ENCODE results near the gene PDCD1LG2. TPM values are rescaled to one million over a fixed set of nuclear protein-coding genes. Genes with fewer than 3 reads are reported as not detected.
A peak's percentile ranks its signal among the peaks of the same experiment; 100 is the strongest.

The PDCD1LG2 gene
- total and polyA plus RNA-seq, 12 donors = 0.51 to 8.6 (median 1.3) TPM

GRCh38 chr9:5556101-5556705, 45.9 kb downstream of the PDCD1LG2 start:
- WGBS, 2 donors = 87 to 92% methylated on average over 5 of the region's 5 CpGs
- H3K27ac ChIP-seq = peak overlapping the region in 2 of 10 donors; percentile 58 to 79
- no peak for TF ChIP-seq CTCF (IDR thresholded peaks at IDR 0.05)

GRCh38 chr9:5557606-5558587, 47.6 kb downstream of the PDCD1LG2 start:
- DNase-seq = peak in 1 of 2 donors; percentile 11
- Histone ChIP-seq H3K9me3 (peaks cover 0 to 5% (median 0%) of the 10 kb centered on the region in 11 donors), H3K4me1 (peaks cover 5 to 63% (median 18%) of the 10 kb centered on the region in 9 donors), H3K27me3 (no peaks in the 10 kb centered on the region), H3K27ac (peak overlapping the region in 9 of 10 donors; percentile 23 to 79 (median 45)), H3K4me3 (no peak overlapping the region), H3K36me3 (no peaks in the 10 kb centered on the region)
- WGBS, 2 donors = 20 to 30% methylated on average over 7 of the region's 7 CpGs
- TF ChIP-seq CTCF (IDR thresholded peaks at IDR 0.05) = no peak
- ATAC-seq = peak; percentile 63 to 79 (median 72)
- intact Hi-C loops (cut with DNase I) = loop anchor here in 1 of 10 donors (5.0 kb wide), 1 partner anchor 56 kb away; no protein-coding TSS in a partner anchor

More at GRCh38 chr9:5556101-5556705, 45.9 kb downstream of the PDCD1LG2 start:
- H3K36me3 ChIP-seq = no peaks in the 10 kb centered on the region
- no peaks in the 10 kb centered on the region for H3K9me3 ChIP-seq
- DNase-seq = no peak
- H3K4me1 ChIP-seq = peaks cover 5 to 59% (median 18%) of the 10 kb centered on the region in 9 donors
- H3K27me3 ChIP-seq = no peaks in the 10 kb centered on the region
- H3K4me3 ChIP-seq = no peak overlapping the region
- no peak for ATAC-seq
- intact Hi-C loops (cut with DNase I) = loop anchor here in 1 of 10 donors (5.0 kb wide), 1 partner anchor 54 kb away; no protein-coding TSS in a partner anchor

- DNase-seq (no peak), ATAC-seq (no peak)
- Histone ChIP-seq H3K9me3 (peaks cover 0 to 5% (median 0%) of the 10 kb centered on the region in 11 donors), H3K36me3 (no peaks in the 10 kb centered on the region), H3K4me3 (no peak overlapping the region), H3K27ac (peak overlapping the region in 1 of 10 donors; percentile 79), H3K4me1 (peaks cover 5 to 70% (median 18%) of the 10 kb centered on the region in 9 donors), H3K27me3 (no peaks in the 10 kb centered on the region)
- no peak for TF ChIP-seq CTCF (IDR thresholded peaks at IDR 0.05)
- 90 to 91% methylated on average over 2 of the region's 2 CpGs for WGBS, 2 donors
- intact Hi-C loops (cut with DNase I) = loop anchor here in 1 of 10 donors (5.0 kb wide), 1 partner anchor 57 kb away; no protein-coding TSS in a partner anchor
Observed at GRCh38 chr9:5559659-5560058, 49.3 kb downstream of the PDCD1LG2 start.

- peaks cover 5 to 70% (median 18%) of the 10 kb centered on the region in 9 donors for H3K4me1 ChIP-seq
- intact Hi-C loops (cut with DNase I) = no loop called here
- no peaks in the 10 kb centered on the region for H3K27me3 ChIP-seq
- WGBS, 2 donors = 93% methylated on average over 4 of the region's 4 CpGs
- ATAC-seq = no peak
- H3K9me3 ChIP-seq = peaks cover 0 to 5% (median 0%) of the 10 kb centered on the region in 11 donors
- no peak overlapping the region for H3K4me3 ChIP-seq
- peak overlapping the region in 1 of 10 donors; percentile 55 for H3K27ac ChIP-seq
- DNase-seq = no peak
- TF ChIP-seq CTCF (IDR thresholded peaks at IDR 0.05) = no peak
- no peaks in the 10 kb centered on the region for H3K36me3 ChIP-seq
Observed at GRCh38 chr9:5560443-5561100, 50.2 kb downstream of the PDCD1LG2 start.

Data from heart right ventricle (tissue), 16 donors.